ENCODE results near the gene MCC. TPM values are rescaled to one million over a fixed set of nuclear protein-coding genes. Genes with fewer than 3 reads are reported as not detected.

The MCC gene
- total and polyA plus RNA-seq, 2 donors (not counting 1 experiment from before 2014, with no cell fraction given): 3.2 to 41.3 TPM

- no peaks in the 10 kb centered on the region for H4K20me1 ChIP-seq (ENCODE audit: control insufficient read depth, extremely low read depth, insufficient read depth, low read length)
- no peak overlapping the region for H2AFZ ChIP-seq (ENCODE audit: low read length)
- H3K9ac ChIP-seq (ENCODE audit: insufficient read depth, low read length): no peak overlapping the region
- no peak overlapping the region for H3K27ac ChIP-seq (ENCODE audit: insufficient read depth, low read length)
- TF ChIP-seq EZH2 (IDR thresholded peaks at IDR 0.05; ENCODE audit: low read length, missing control alignments): no peak
- no peak for TF ChIP-seq CTCF (conservative IDR thresholded peaks at IDR 0.05 in 1 of 2, IDR thresholded peaks at IDR 0.05 in 1 of 2; ENCODE audit: low read depth in 1 of 2, low read length in 2 of 2)
- H3K4me2 ChIP-seq (ENCODE audit: extremely low read depth, insufficient read depth, low read length): no peak overlapping the region
- H3K36me3 ChIP-seq (ENCODE audit: control insufficient read depth, insufficient read depth, low read length): no peaks in the 10 kb centered on the region
- no peaks in the 10 kb centered on the region for H3K27me3 ChIP-seq (ENCODE audit: control insufficient read depth, insufficient read depth, low read length)
- no peaks in the 10 kb centered on the region for H3K79me2 ChIP-seq (ENCODE audit: control insufficient read depth, insufficient read depth, low read length)
- H3K4me1 ChIP-seq (ENCODE audit: control insufficient read depth, extremely low read depth, insufficient read depth, low read length): no peaks in the 10 kb centered on the region
- no peak for DNase-seq (ENCODE audit: low read depth in 2 of 2)
- H3K9me3 ChIP-seq (ENCODE audit: control insufficient read depth, insufficient read depth, low read depth, low read length): no peaks in the 10 kb centered on the region
- no peak overlapping the region for H3K4me3 ChIP-seq (replicated peaks in 1 of 4; ENCODE audit: control extremely low read depth in 1 of 4, insufficient read depth in 1 of 4, low read depth in 3 of 4, low read length in 4 of 4)
Observed at GRCh38 chr5:113378081-113378480, 110.2 kb downstream of the MCC start.

GRCh38 chr5:113376640-113377039, 111.6 kb downstream of the MCC start:
- Histone ChIP-seq H3K9ac (ENCODE audit: insufficient read depth, low read length) (no peak overlapping the region), H2AFZ (ENCODE audit: low read length) (no peak overlapping the region), H3K9me3 (ENCODE audit: control insufficient read depth, insufficient read depth, low read depth, low read length) (no peaks in the 10 kb centered on the region), H3K27ac (ENCODE audit: insufficient read depth, low read length) (no peak overlapping the region), H3K4me1 (ENCODE audit: control insufficient read depth, extremely low read depth, insufficient read depth, low read length) (no peaks in the 10 kb centered on the region), H3K4me2 (ENCODE audit: extremely low read depth, insufficient read depth, low read length) (no peak overlapping the region), H3K79me2 (ENCODE audit: control insufficient read depth, insufficient read depth, low read length) (no peaks in the 10 kb centered on the region), H3K36me3 (ENCODE audit: control insufficient read depth, insufficient read depth, low read length) (no peaks in the 10 kb centered on the region), H3K4me3 (replicated peaks in 1 of 4; ENCODE audit: control extremely low read depth in 1 of 4, insufficient read depth in 1 of 4, low read depth in 3 of 4, low read length in 4 of 4) (no peak overlapping the region), H4K20me1 (ENCODE audit: control insufficient read depth, extremely low read depth, insufficient read depth, low read length) (no peaks in the 10 kb centered on the region), H3K27me3 (ENCODE audit: control insufficient read depth, insufficient read depth, low read length) (no peaks in the 10 kb centered on the region)
- no peak for TF ChIP-seq EZH2 (IDR thresholded peaks at IDR 0.05; ENCODE audit: low read length, missing control alignments)
- TF ChIP-seq CTCF (conservative IDR thresholded peaks at IDR 0.05 in 1 of 2, IDR thresholded peaks at IDR 0.05 in 1 of 2; ENCODE audit: low read depth in 1 of 2, low read length in 2 of 2): no peak
- no peak for DNase-seq (ENCODE audit: low read depth in 2 of 2)

GRCh38 chr5:113375480-113376060, 112.7 kb downstream of the MCC start:
- TF ChIP-seq CTCF (conservative IDR thresholded peaks at IDR 0.05 in 1 of 2, IDR thresholded peaks at IDR 0.05 in 1 of 2; ENCODE audit: low read depth in 1 of 2, low read length in 2 of 2) (no peak), EZH2 (IDR thresholded peaks at IDR 0.05; ENCODE audit: low read length, missing control alignments) (no peak)
- Histone ChIP-seq H2AFZ (ENCODE audit: low read length) (no peak overlapping the region), H3K9me3 (ENCODE audit: control insufficient read depth, insufficient read depth, low read depth, low read length) (no peaks in the 10 kb centered on the region), H3K4me1 (ENCODE audit: control insufficient read depth, extremely low read depth, insufficient read depth, low read length) (no peaks in the 10 kb centered on the region), H3K79me2 (ENCODE audit: control insufficient read depth, insufficient read depth, low read length) (no peaks in the 10 kb centered on the region), H3K4me3 (replicated peaks in 1 of 4; ENCODE audit: control extremely low read depth in 1 of 4, insufficient read depth in 1 of 4, low read depth in 3 of 4, low read length in 4 of 4) (no peak overlapping the region), H3K27me3 (ENCODE audit: control insufficient read depth, insufficient read depth, low read length) (no peaks in the 10 kb centered on the region), H3K27ac (ENCODE audit: insufficient read depth, low read length) (no peak overlapping the region), H3K9ac (ENCODE audit: insufficient read depth, low read length) (no peak overlapping the region), H3K4me2 (ENCODE audit: extremely low read depth, insufficient read depth, low read length) (no peak overlapping the region), H3K36me3 (ENCODE audit: control insufficient read depth, insufficient read depth, low read length) (no peaks in the 10 kb centered on the region), H4K20me1 (ENCODE audit: control insufficient read depth, extremely low read depth, insufficient read depth, low read length) (no peaks in the 10 kb centered on the region)
- no peak for DNase-seq (ENCODE audit: low read depth in 2 of 2)
